AG09309 (cell line): ENCODE data around the gene LRRC8A.

Experiments used
- DNase-seq: peaks from one replicate; pipeline ENCODE4 v3.0.0-alpha.2; 2010; ENCODE audit warnings: low read depth
- H3K4me3 ChIP-seq: 2 replicates; pipeline ENCODE4 v1.5.1; 2011; ENCODE audit warnings: mild to moderate bottlenecking, low read depth, low read length, moderate library complexity; ENCODE audit not compliant: control insufficient read depth
- CTCF ChIP-seq: IDR thresholded peaks from 2 replicates; pipeline ENCODE4 v1.5.1; 2011; ENCODE audit warnings: mild to moderate bottlenecking, low read depth, low read length, inconsistent platforms; ENCODE audit not compliant: insufficient read depth, control insufficient read depth; ENCODE audit errors: missing control alignments

LRRC8A gene

GRCh38 chr9:128923493-128923883 lies 41.6 kb downstream of the LRRC8A start:
- DNase-seq = no peak
- no peak overlapping the region for H3K4me3 ChIP-seq
- TF ChIP-seq CTCF = no peak

GRCh38 chr9:128927731-128928411 lies 45.9 kb downstream of the LRRC8A start:
- no peak for DNase-seq
- no peak overlapping the region for H3K4me3 ChIP-seq
- TF ChIP-seq CTCF = peak; percentile 86

GRCh38 chr9:128928624-128929023 lies 46.7 kb downstream of the LRRC8A start:
- no peak for DNase-seq
- TF ChIP-seq CTCF = no peak
- no peak overlapping the region for H3K4me3 ChIP-seq

- no peak overlapping the region for H3K4me3 ChIP-seq
- DNase-seq = no peak
- TF ChIP-seq CTCF = no peak
Observed at GRCh38 chr9:128929560-128929959, 47.6 kb downstream of the LRRC8A start.

GRCh38 chr9:128933731-128934130 lies 51.8 kb downstream of the LRRC8A start:
- no peak overlapping the region for H3K4me3 ChIP-seq
- TF ChIP-seq CTCF = no peak
- no peak for DNase-seq

GRCh38 chr9:128936171-128936865 lies 54.4 kb downstream of the LRRC8A start:
- no peak overlapping the region for H3K4me3 ChIP-seq
- DNase-seq = no peak

More at GRCh38 chr9:128936171-128936865, 54.4 kb downstream of the LRRC8A start:
- TF ChIP-seq CTCF = no peak
